K562 (cell line): ENCODE measurements around the gene RPS8. TPM values are rescaled to one million over a fixed set of nuclear protein-coding genes. Genes with fewer than 3 reads are reported as not detected.

ENCODE experiments used
- FOXA1 ChIP-seq: fragments of 450-650 bp; IDR thresholded peaks from 2 replicates; pipeline ENCODE4 v1.6.1; 2016; ENCODE audit warnings: mild to moderate bottlenecking, borderline replicate concordance
- HDAC1 ChIP-seq, 2 experiments: fragments of 450-650 bp; IDR thresholded peaks; 2 replicates each; pipeline ENCODE4 v1.6.1; 2016 to 2017; ENCODE audit warnings: inconsistent platforms in 1 of 2, mild to moderate bottlenecking in 1 of 2, moderate library complexity in 1 of 2
- HMGN3 ChIP-seq: IDR thresholded peaks from 2 replicates; pipeline ENCODE4 v1.6.1; 2011; ENCODE audit warnings: borderline replicate concordance, low read depth, mild to moderate bottlenecking, mixed read lengths, low read length; ENCODE audit not compliant: insufficient read length; ENCODE audit errors: extremely low read depth
- MXI1 ChIP-seq: IDR thresholded peaks from 2 replicates; pipeline ENCODE4 v1.6.1; 2011; ENCODE audit warnings: low read depth, mild to moderate bottlenecking, improper control_type of control experiment, low read length
- PHB ChIP-seq: fragments of 250-450 bp; sonication (Bioruptor Pico); IDR thresholded peaks from 2 replicates; pipeline ENCODE4 v1.5.0; 2021
- PPARD ChIP-seq: fragments of 250-450 bp; sonication (Bioruptor Pico); IDR thresholded peaks from 2 replicates; pipeline ENCODE4 v1.8.0; 2022; ENCODE audit warnings: inconsistent platforms, mild to moderate bottlenecking, moderate library complexity
- SIX5 ChIP-seq, 2 experiments: IDR thresholded peaks; 2 replicates each; pipeline ENCODE4 v1.6.1; 2011; ENCODE audit warnings: low read length in 2 of 2, borderline replicate concordance in 1 of 2, low read depth in 1 of 2, mild to moderate bottlenecking in 1 of 2, moderate library complexity in 1 of 2; ENCODE audit not compliant: insufficient read depth in 1 of 2
- U2AF1 ChIP-seq: fragments of 200-400 bp; formaldehyde crosslinking; optimal IDR thresholded peaks from 2 replicates; pipeline ENCODE3; 2017; ENCODE audit warnings: mild to moderate bottlenecking, low read depth, low read length, moderate library complexity
- ZNF407 ChIP-seq: fragments of 450-650 bp; IDR thresholded peaks from 2 replicates; pipeline ENCODE4 v1.6.1; 2016; ENCODE audit warnings: low read depth
- ZNF609 ChIP-seq: sonication (generic); formaldehyde crosslinking; IDR thresholded peaks from 2 replicates; pipeline ENCODE4 v1.8.1; 2023; ENCODE audit warnings: missing genetic modification reagents, mild to moderate bottlenecking, borderline replicate concordance
- polyA plus RNA-seq, 8 experiments: library from polyadenylated mRNA; depleted of rRNA in 4 of 8; stranded (reverse) in 5 of 8; unstranded in 3 of 8; fragments of >200 nt; fragmentation: Nextera tagmentation in 2 of 8; fragmentation: Illumina TruSeq in 1 of 8; extraction: Ambion mirVana in 2 of 8; extraction: Trizol in 1 of 8; gene quantifications; 2 replicates each; pipeline versions ENCODE4 v1.2.1 to v1.2.3, GENCODE V29; 2011 to 2014; ENCODE audit warnings: inconsistent platforms in 1 of 8, missing spikeins in 1 of 8
- total RNA-seq, 7 experiments: library from RNA; depleted of rRNA in 6 of 7; stranded (reverse); fragments of >200 nt in 6 of 7; fragmentation: Illumina TruSeq in 2 of 7; extraction: Trizol in 2 of 7; gene quantifications; 2 replicates each; pipeline versions ENCODE4 v1.2.1 to v1.2.3, GENCODE V29; 2011 to 2021; ENCODE audit warnings: low replicate concordance in 1 of 7
- TF ChIP-seq, protein P1 (sequence below): fragments of 250-450 bp; sonication (Bioruptor Pico); IDR thresholded peaks from 2 replicates; pipeline ENCODE4 v1.4.0; 2020; ENCODE audit warnings: mild to moderate bottlenecking

Gene RPS8
- total and polyA plus RNA-seq, 9 of the 15 experiments (the other 6 are each of a cell fraction or from before 2014, with no cell fraction given), result 2,431 to 4,168 (median 3,109) TPM

DNA sequence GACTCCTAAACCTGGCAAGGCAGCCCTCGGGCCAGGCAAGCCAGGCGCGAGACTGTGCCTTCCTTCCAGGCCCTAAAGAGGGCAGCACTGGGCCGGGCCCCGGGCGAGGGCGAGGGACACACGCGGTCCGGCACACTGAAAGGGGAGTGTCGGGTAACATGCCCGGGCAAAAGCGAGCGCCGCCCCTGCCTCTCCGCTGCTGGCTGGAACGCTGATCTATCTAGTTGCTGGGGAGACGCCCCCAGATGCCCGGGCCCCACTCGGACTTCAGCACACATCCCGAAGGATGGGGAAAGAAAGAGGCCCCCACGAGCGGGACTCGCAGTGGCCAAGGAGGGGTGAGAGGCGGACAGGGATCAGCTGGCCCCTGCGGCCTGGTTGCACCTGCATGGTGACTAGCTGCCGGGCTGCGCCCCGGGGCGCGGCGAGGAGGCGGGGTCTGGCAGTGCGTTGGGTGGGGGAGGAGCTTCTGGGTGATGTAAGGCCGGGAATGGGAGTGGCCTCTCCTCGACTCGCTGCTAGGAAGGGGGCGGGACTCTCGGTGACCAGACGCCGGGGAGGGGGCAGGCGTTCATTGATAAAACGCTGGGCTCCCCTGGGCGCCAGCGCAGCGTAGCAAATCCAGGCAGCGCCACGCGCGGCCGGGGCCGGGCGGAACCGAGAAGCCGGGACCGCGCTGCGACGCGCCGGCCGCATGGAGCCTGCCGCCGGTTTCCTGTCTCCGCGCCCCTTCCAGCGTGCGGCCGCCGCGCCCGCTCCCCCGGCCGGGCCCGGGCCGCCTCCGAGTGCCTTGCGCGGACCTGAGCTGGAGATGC lies 24.6 kb downstream of the RPS8 start, which contains the start of gene PLK3 (continued):
- TF ChIP-seq ZNF407 (no peak; the same call in 1 of the 2 replicates), ZNF609 (peak; percentile 49; the same call in 1 of the 2 replicates), PPARD (CRISPR knock-in tag) (no peak), MXI1 (peak; percentile 87), PHB (CRISPR knock-in tag) (no peak), FOXA1 (no peak), HDAC1 (IDR thresholded peaks at IDR 0.05) (peak; percentile 53 to 99; a peak in 3 of 4 replicates), SIX5 (IDR thresholded peaks at IDR 0.05; ENCODE audit: borderline replicate concordance in 1 of 2, insufficient read depth in 1 of 2, low read depth in 1 of 2, low read length in 2 of 2) (no peak), U2AF1 (no peak), HMGN3 (peak; percentile 83)
- TF ChIP-seq, protein P1, sequence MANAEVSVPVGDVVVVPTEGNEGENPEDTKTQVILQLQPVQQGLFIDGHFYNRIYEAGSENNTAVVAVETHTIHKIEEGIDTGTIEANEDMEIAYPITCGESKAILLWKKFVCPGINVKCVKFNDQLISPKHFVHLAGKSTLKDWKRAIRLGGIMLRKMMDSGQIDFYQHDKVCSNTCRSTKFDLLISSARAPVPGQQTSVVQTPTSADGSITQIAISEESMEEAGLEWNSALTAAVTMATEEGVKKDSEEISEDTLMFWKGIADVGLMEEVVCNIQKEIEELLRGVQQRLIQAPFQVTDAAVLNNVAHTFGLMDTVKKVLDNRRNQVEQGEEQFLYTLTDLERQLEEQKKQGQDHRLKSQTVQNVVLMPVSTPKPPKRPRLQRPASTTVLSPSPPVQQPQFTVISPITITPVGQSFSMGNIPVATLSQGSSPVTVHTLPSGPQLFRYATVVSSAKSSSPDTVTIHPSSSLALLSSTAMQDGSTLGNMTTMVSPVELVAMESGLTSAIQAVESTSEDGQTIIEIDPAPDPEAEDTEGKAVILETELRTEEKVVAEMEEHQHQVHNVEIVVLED (CRISPR knock-in tag), result peak; percentile 61
